SIG-M5 treated with dmso at 0.1 percent for 504 hours (cell line): ENCODE data around the gene BRPF1.

Source experiments
- DNase-seq: peaks from one replicate; lab custom pipeline; 2025; ENCODE audit not compliant: unreplicated experiment; lab: John Stamatoyannopoulos, UW

Gene BRPF1

GRCh38 chr3:9703240-9703639 is 28.3 kb upstream of the BRPF1 start:
- no peak for DNase-seq

GRCh38 chr3:9703736-9704346 is 27.7 kb upstream of the BRPF1 start, which contains the start of gene CPNE9:
TSS of gene CPNE9 (plus strand) at chr3:9703833. CDS start at chr3:9703997, 164 bp downstream.
- no peak for DNase-seq

GRCh38 chr3:9704347-9705322 is 26.9 kb upstream of the BRPF1 start:
- no peak for DNase-seq

- no peak for DNase-seq
These were observed 21.3 kb upstream of the BRPF1 start for GRCh38 chr3:9710174-9710739.

- no peak for DNase-seq
These were observed 19.1 kb upstream of the BRPF1 start for GRCh38 chr3:9712415-9712814.

GRCh38 chr3:9713142-9713541 is 18.4 kb upstream of the BRPF1 start:
- DNase-seq, result no peak

- DNase-seq, result peak; percentile 43
These were observed 16.4 kb upstream of the BRPF1 start for GRCh38 chr3:9715136-9715535.

GRCh38 chr3:9715764-9716437 is 15.6 kb upstream of the BRPF1 start:
- peak; percentile 97 for DNase-seq

- DNase-seq, result no peak
These were observed 14.6 kb upstream of the BRPF1 start for GRCh38 chr3:9716801-9717555.

GRCh38 chr3:9717563-9717962 is 14.0 kb upstream of the BRPF1 start:
- no peak for DNase-seq

GRCh38 chr3:9718118-9718517 is 13.4 kb upstream of the BRPF1 start:
- DNase-seq, result no peak

- no peak for DNase-seq
These were observed 10.4 kb upstream of the BRPF1 start for GRCh38 chr3:9721015-9721699.

- peak; percentile 14 for DNase-seq
These were observed 9.9 kb upstream of the BRPF1 start for GRCh38 chr3:9721700-9722060.

- DNase-seq, result no peak
These were observed 5.6 kb upstream of the BRPF1 start for GRCh38 chr3:9725775-9726515.

- peak; percentile 59 for DNase-seq
These were observed 4.4 kb upstream of the BRPF1 start for GRCh38 chr3:9727041-9727595.

GRCh38 chr3:9727743-9728142 is 3.8 kb upstream of the BRPF1 start:
- DNase-seq, result peak; percentile 27

- no peak for DNase-seq
These were observed 2.1 kb upstream of the BRPF1 start for GRCh38 chr3:9729419-9729818.

GRCh38 chr3:9730657-9731205 is 804 bp upstream of the BRPF1 start:
- no peak for DNase-seq
